Left ventricle myocardium inferior (tissue), 1 donor: Measurements from ENCODE around the gene KLHL14. TPM values are rescaled to one million over a fixed set of nuclear protein-coding genes. Genes with fewer than 3 reads are reported as not detected.

Experiments used
- DNase-seq: peaks from one replicate; pipeline ENCODE4 v3.0.0-alpha.2; 2020
- H3K27ac ChIP-seq: fragments of 200-600 bp; replicated peaks from 2 replicates; pipeline ENCODE4 v1.8.0; 2021
- H3K27me3 ChIP-seq: fragments of 200-600 bp; 2 replicates; pipeline ENCODE4 v1.8.0; 2021; ENCODE audit warnings: low read depth
- H3K36me3 ChIP-seq: fragments of 200-600 bp; 2 replicates; pipeline ENCODE4 v1.8.0; 2021
- H3K4me1 ChIP-seq: fragments of 200-600 bp; 2 replicates; pipeline ENCODE4 v1.8.0; 2021
- H3K4me3 ChIP-seq: fragments of 200-600 bp; 2 replicates; pipeline ENCODE4 v1.8.0; 2021; ENCODE audit warnings: mild to moderate bottlenecking, moderate library complexity
- H3K9me3 ChIP-seq: fragments of 200-600 bp; replicated peaks from 2 replicates; pipeline ENCODE4 v1.8.0; 2021
- intact Hi-C: fragments of 100-400 bp; cut with micrococcal nuclease; formaldehyde crosslinking; loops from one replicate; pipeline ENCODE4 v1.11.0; 2022
- total RNA-seq: library from RNA; stranded (reverse); fragmentation: NEBNext Ultra II Directional; extraction: Animal tissue kit (Norgen Biotek cat#: 25700); gene quantifications from one replicate; pipeline ENCODE4 v1.2.1, GENCODE V29; 2021
- TF ChIP-seq, protein P1 (sequence below): fragments of 200-600 bp; IDR thresholded peaks from 2 replicates; pipeline ENCODE4 v1.8.0; 2021; ENCODE audit warnings: antibody characterized with exemption, mild to moderate bottlenecking, borderline replicate concordance
- donor health status: DM: no; HTN: yes; CAD: no; lungs with severe emphysema.

KLHL14 gene
- total RNA-seq, 1 donor from 2014 or later, result not detected

DNA sequence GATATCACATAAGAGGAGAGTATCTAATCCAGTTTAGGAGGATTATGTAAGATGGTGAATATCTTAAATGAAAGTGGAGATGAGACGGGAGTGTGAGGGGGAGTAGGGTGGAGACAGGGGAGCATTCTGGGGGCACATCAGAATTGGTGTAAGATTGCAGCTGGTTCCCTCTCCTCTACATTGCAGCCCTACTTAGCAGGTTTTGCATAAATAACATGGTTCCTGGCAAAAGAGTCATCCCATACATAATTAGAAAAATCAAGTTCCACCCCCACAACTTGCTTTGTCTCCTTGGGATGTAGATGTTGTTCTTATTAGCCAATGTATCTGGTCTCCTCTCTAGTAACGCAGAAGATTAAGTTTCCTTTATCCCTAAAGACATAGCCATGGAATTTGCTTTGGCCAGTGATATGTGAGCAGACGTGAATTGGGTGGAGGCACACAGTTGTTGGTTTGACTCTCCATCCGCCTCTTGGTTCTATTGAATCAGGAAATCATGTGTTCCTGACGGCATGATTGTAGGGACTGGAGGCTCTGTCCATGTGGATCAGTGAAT lies 137.9 kb downstream of the KLHL14 start:
- intact Hi-C loops, result no loop called here
- no peak for DNase-seq
- Histone ChIP-seq H3K9me3 (no peaks in the 10 kb centered on the region), H3K27me3 (no peaks in the 10 kb centered on the region), H3K27ac (no peak overlapping the region), H3K4me1 (no peaks in the 10 kb centered on the region), H3K4me3 (no peak overlapping the region), H3K36me3 (no peaks in the 10 kb centered on the region)
- TF ChIP-seq, protein P1, sequence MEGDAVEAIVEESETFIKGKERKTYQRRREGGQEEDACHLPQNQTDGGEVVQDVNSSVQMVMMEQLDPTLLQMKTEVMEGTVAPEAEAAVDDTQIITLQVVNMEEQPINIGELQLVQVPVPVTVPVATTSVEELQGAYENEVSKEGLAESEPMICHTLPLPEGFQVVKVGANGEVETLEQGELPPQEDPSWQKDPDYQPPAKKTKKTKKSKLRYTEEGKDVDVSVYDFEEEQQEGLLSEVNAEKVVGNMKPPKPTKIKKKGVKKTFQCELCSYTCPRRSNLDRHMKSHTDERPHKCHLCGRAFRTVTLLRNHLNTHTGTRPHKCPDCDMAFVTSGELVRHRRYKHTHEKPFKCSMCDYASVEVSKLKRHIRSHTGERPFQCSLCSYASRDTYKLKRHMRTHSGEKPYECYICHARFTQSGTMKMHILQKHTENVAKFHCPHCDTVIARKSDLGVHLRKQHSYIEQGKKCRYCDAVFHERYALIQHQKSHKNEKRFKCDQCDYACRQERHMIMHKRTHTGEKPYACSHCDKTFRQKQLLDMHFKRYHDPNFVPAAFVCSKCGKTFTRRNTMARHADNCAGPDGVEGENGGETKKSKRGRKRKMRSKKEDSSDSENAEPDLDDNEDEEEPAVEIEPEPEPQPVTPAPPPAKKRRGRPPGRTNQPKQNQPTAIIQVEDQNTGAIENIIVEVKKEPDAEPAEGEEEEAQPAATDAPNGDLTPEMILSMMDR, result no peak

GRCh38 chr18:32629981-32630700 lies 142.7 kb downstream of the KLHL14 start:
- Histone ChIP-seq H3K36me3 (no peaks in the 10 kb centered on the region), H3K27ac (no peak overlapping the region), H3K9me3 (no peaks in the 10 kb centered on the region), H3K4me3 (no peak overlapping the region), H3K27me3 (no peaks in the 10 kb centered on the region), H3K4me1 (no peaks in the 10 kb centered on the region)
- intact Hi-C loops, result no loop called here
- no peak for DNase-seq
- TF ChIP-seq, protein P1, result no peak

- DNase-seq, result no peak
- Histone ChIP-seq H3K27me3 (no peaks in the 10 kb centered on the region), H3K9me3 (no peaks in the 10 kb centered on the region), H3K27ac (no peak overlapping the region), H3K36me3 (no peaks in the 10 kb centered on the region), H3K4me3 (no peak overlapping the region), H3K4me1 (no peaks in the 10 kb centered on the region)
- intact Hi-C loops, result no loop called here
- TF ChIP-seq, protein P1, result no peak
Observed at GRCh38 chr18:32629292-32629691, 143.5 kb downstream of the KLHL14 start.

DNA sequence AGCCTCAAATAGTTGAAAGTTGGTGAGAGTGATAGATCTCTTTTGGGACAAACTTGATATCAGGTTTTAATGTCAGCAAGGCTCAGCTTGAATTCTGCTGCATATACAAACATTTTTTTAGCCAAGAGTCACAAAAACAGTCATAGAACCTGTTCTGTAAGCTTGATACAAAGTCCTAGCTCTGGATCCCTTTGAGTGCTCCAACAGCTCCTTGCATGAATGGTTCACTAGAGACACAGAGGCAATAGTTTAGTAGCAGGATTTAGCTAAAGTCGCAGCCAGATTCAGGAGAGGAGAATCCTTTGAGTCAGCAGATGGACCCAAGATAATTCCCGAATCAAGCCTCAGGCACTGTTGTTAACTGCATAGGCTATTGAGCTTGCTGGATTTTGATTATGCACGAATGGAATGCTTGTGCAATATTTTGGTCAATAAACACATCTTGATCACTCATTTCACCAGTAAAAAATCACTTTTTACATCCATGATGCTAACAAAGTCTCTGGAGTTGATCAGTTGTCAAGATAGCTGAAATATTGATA lies 148.6 kb downstream of the KLHL14 start:
- Histone ChIP-seq H3K36me3 (no peaks in the 10 kb centered on the region), H3K9me3 (no peaks in the 10 kb centered on the region), H3K27ac (no peak overlapping the region), H3K4me3 (no peak overlapping the region), H3K27me3 (no peaks in the 10 kb centered on the region), H3K4me1 (no peaks in the 10 kb centered on the region)
- DNase-seq, result no peak
- TF ChIP-seq, protein P1, result no peak
- intact Hi-C loops, result no loop called here

- Histone ChIP-seq H3K36me3 (no peaks in the 10 kb centered on the region), H3K27ac (no peak overlapping the region), H3K27me3 (no peaks in the 10 kb centered on the region), H3K4me3 (no peak overlapping the region), H3K9me3 (no peaks in the 10 kb centered on the region), H3K4me1 (no peaks in the 10 kb centered on the region)
- DNase-seq, result no peak
- intact Hi-C loops, result no loop called here
- TF ChIP-seq, protein P1, result no peak
Observed at GRCh38 chr18:32623563-32623962, 149.3 kb downstream of the KLHL14 start.
